22Rv1 (cell line): ENCODE data around the gene KRT14.

Source experiments
- H3K27ac ChIP-seq: fragments of 450-650 bp; 2 replicates; pipeline ENCODE4 v1.5.1; 2017
- CTCF ChIP-seq: fragments of 450-650 bp; IDR thresholded peaks from 2 replicates; pipeline ENCODE4 v1.5.1; 2017; ENCODE audit warnings: mild to moderate bottlenecking
- ZFX ChIP-seq: fragments of 450-650 bp; IDR thresholded peaks from 2 replicates; pipeline ENCODE4 v1.6.1; 2017; ENCODE audit warnings: antibody characterized with exemption, borderline replicate concordance

Gene KRT14

DNA sequence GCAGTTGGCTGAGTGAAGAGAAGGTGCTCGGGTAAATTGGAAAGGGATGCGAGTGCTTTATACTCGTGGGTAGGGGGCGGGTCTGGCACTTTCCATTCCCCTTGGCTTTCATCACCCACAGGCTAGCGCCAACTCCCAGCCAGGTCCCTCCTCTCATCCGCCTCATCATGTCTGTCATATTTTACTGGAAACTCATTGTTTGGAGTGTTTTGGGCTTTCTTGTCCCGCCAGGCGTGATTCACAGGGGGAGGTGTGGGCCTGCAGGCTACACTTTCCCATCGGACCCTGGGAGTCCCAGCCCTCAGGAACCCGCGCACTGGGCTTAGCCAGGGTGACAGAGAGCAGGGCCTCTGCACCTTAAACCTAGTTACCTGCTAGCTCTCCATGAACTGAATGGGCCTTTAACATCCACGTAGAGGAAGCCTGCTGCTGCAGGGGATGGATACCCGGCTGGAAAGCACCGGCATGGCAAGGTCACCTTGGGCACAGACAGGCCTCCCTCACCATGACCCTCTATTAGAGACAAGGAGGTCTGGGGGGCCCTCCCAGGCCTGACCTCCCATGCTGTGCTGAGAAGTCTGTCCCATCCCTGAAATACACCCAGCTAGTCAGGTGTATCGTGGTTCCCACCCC, at the start of gene KRT14:
KRT14 (minus strand) TSS at position 33 of the 633 bp plus-strand sequence. CDS start 61 bp downstream, outside the sequence.
- no peak within 1 kb of the TSS for H3K27ac ChIP-seq
- TF ChIP-seq CTCF: no peak
- TF ChIP-seq ZFX: no peak

DNA sequence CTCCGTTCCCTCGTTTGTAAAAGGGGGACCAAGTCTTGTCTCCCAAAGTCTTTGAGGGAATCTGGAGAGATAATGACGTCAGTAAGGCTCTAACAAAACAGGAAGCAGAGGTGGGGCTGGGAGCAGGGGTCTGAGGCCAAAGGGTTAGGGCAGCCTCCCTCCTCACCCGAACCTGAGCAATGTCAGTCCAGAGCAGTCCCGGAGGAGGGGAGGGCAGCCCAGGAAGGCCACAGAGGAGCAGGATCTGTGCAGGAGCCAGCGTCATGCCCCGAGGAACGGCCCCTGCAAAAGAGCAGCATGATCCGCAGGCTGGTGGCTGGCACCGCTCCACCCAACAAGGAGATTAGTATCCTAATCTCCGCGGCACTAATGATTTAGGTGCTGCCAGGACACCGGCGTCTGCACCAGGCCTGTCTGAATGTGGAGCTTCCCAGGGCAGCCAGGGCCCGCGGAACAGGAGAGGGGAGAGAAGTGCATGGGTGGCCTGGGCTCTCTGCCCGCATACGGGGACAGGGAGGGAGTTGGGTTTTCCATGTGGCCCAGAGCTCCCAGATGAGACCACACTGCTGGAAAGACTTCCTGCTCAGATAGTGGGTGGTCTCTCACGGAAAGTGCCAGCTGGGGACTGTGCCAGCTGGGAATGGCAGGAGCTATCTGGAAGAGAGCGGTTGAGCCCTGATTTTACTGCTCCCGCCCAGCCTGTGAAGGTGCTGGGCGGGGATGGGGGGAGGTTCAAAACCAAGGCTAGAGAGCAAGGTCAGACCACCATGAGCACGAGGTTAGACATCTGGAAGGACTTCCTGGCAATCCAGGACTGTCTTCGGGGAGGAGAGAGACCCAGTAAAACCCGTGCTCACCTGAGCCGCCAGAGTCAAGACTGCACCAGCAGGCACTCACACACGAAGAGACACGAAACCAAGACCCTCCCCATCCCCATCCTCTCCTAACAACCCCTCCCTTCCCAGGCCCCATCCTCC, 48.7 kb upstream of the KRT14 start:
- TF ChIP-seq CTCF (no peak), ZFX (no peak)
- H3K27ac ChIP-seq: no peak overlapping the region

DNA sequence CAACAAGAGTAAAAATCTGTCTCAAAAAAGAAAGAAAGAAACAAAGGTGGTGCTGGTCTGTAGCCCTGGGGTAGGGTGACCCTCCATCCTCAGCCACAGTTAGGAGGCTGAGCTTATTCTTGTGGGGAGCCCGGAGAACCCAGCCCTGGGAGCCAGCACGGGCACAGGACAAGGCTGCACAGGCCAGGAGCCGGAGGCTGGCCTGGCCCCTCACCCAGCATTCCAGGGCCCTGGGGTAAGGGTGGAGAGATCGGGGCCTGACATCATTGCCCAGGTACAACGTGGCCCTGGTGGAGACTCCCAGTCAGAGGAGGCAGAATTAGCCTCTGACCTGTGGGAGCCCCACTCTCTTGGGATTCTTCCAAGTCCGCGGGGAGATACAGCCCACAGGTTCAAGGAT, 47.9 kb upstream of the KRT14 start:
- H3K27ac ChIP-seq: no peak overlapping the region
- TF ChIP-seq CTCF (no peak), ZFX (no peak)

DNA sequence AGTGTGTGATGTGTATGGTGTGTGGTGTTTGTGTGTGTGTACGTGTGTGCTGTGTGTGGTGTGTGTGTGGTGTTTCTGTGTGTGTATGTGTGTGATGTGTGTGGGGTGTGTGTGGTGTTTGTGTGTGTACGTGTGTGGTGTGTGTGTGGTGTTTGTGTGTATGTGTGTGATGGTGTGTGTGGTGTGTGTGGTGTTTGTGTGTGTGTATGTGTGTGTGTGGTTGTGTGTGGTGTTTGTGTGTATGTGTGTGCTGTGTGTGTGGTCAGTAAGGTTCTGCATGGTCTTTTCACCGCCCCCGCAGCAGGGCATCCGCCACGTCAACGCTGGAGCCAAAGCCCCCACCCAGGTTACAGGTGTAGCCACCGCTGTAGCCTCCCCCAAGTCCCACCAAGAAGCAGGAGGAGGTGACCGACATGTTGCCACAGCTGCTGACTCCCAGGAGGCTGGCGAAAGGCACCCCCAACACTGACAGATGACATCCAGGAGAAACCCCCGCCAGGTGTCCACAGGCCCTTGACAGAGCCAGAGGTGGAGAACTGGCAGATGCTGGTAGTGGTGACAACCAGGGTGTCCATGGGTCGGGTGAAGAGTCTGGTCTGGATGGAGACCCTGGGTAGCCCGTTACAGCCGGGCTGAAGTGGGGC, 47.0 kb upstream of the KRT14 start:
- no peak overlapping the region for H3K27ac ChIP-seq

DNA sequence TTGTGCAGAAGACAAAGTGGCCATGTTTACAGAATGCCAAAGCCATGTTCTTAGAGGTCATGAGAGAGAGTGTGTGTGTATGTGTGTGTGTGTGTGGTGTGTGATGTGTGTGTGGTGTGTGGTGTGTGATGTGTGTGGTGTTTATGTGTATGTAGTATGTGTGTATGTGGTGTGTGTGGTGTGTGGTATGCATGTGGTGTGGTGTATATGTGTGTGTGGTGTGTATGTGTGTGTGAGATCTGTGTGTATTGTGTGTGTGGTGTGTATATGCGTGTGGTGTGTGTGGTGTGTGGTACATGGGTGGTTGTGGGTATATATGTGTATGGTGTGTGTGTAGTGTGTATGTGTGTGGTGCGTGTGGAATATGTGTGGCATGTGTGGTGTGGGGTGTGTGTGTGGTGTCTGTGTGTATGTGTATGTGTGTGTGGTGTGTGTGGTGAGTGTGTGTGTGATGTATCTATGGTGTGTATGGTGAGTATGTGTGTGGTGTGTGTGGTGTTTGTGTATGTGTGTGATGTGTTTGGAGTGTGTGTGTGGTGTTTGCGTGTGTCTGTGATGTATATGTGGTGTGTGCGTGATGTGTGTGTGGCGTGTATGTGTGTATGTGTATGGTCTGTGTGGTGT, 45.9 kb upstream of the KRT14 start:
- no peak overlapping the region for H3K27ac ChIP-seq
- TF ChIP-seq ZFX: no peak
- no peak for TF ChIP-seq CTCF

More for the DNA sequence above, 47.0 kb upstream of the KRT14 start:
- TF ChIP-seq CTCF (no peak), ZFX (no peak)

- no peak for TF ChIP-seq CTCF
- TF ChIP-seq ZFX: no peak
- no peak overlapping the region for H3K27ac ChIP-seq
Measured at GRCh38 chr17:41631898-41632285, 45.2 kb upstream of the KRT14 start.
